Right lobe of liver (tissue), 4 donors: ENCODE measurements around the gene RIPK1.

ENCODE experiments used
- CTCF ChIP-seq, 4 donors: fragments of 200-600 bp in 3 of 4; fragments of 450-650 bp in 1 of 4; IDR thresholded peaks; one replicate each; pipeline versions ENCODE4 v1.5.1 to v1.8.0; 2016 to 2022; ENCODE audit warnings: antibody characterized with exemption in 4 of 4, mild to moderate bottlenecking in 2 of 4
- POLR2A ChIP-seq: fragments of 450-650 bp; IDR thresholded peaks from one replicate; pipeline ENCODE4 v1.6.1; 2017; ENCODE audit warnings: antibody characterized with exemption, mild to moderate bottlenecking
- donor health status: DM: no; HTN: no; CAD: no.
- donor health status: DM: no; HTN: no; CAD: no.
- donor health status: DM: no; HTN: yes; CAD: no.

GRCh38 chr6:3036861-3037637, 31.2 kb upstream of the RIPK1 start:
- TF ChIP-seq CTCF (IDR thresholded peaks at IDR 0.05) (no peak), POLR2A (no peak)
